K562 (cell line): ENCODE data around the gene RNF145. TPM values are rescaled to one million over a fixed set of nuclear protein-coding genes. Genes with fewer than 3 reads are reported as not detected.

Experiments used
- DACH1 ChIP-seq: fragments of 450-650 bp; IDR thresholded peaks from 2 replicates; pipeline ENCODE4 v1.6.1; 2018; ENCODE audit not compliant: partially characterized antibody
- DMBX1 ChIP-seq: fragments of 250-450 bp; sonication (Bioruptor Pico); IDR thresholded peaks from 2 replicates; pipeline ENCODE4 v1.8.0; 2022; ENCODE audit warnings: inconsistent platforms, mild to moderate bottlenecking, moderate library complexity, borderline replicate concordance
- EWSR1 ChIP-seq: fragments of 450-650 bp; IDR thresholded peaks from 2 replicates; pipeline ENCODE4 v1.6.1; 2018; ENCODE audit warnings: borderline replicate concordance, mild to moderate bottlenecking, low read depth, moderate library complexity; ENCODE audit not compliant: partially characterized antibody
- MEF2A ChIP-seq: IDR thresholded peaks from 2 replicates; pipeline ENCODE4 v1.6.1; 2011; ENCODE audit warnings: low read depth, mild to moderate bottlenecking, low read length, moderate library complexity; ENCODE audit not compliant: control insufficient read depth
- MEIS2 ChIP-seq: fragments of 450-650 bp; IDR thresholded peaks from 2 replicates; pipeline ENCODE4 v1.6.1; 2014; ENCODE audit warnings: mild to moderate bottlenecking; ENCODE audit not compliant: partially characterized antibody
- MYNN ChIP-seq, 2 experiments: sonication (generic); formaldehyde crosslinking in 1 of 2; IDR thresholded peaks; 2 replicates each; pipeline versions ENCODE4 v1.5.0 to v1.6.1; 2016 to 2020; ENCODE audit warnings: antibody characterized with exemption in 1 of 2, missing genetic modification reagents in 1 of 2
- POLR2A ChIP-seq: fragments of 450-650 bp; conservative IDR thresholded peaks from 2 replicates; pipeline ENCODE4 v1.6.1; 2016
- SREBF1 ChIP-seq: fragments of 150-350 bp; IDR thresholded peaks from 2 replicates; pipeline ENCODE4 v1.6.1; 2014; ENCODE audit warnings: antibody characterized with exemption, low read depth, low read length, borderline replicate concordance
- SUPT5H ChIP-seq: fragments of 450-650 bp; IDR thresholded peaks from 2 replicates; pipeline ENCODE4 v1.6.1; 2016
- XRCC5 ChIP-seq: fragments of 200-400 bp; formaldehyde crosslinking; IDR thresholded peaks from 2 replicates; pipeline ENCODE4 v1.6.1; 2017; ENCODE audit warnings: low read depth, mild to moderate bottlenecking, low read length
- ZC3H4 ChIP-seq: sonication (generic); formaldehyde crosslinking; IDR thresholded peaks from 2 replicates; pipeline ENCODE4 v1.9.0; 2021; ENCODE audit warnings: missing genetic modification reagents, borderline replicate concordance
- ZKSCAN8 ChIP-seq: fragments of 200-800 bp; sonication (Bioruptor generic); IDR thresholded peaks from 2 replicates; pipeline ENCODE4 v1.6.1; 2016; ENCODE audit warnings: missing genetic modification characterization, missing compliant biosample characterization
- ZNF354B ChIP-seq: fragments of 250-450 bp; sonication (Bioruptor Pico); IDR thresholded peaks from 2 replicates; pipeline ENCODE4 v1.4.0; 2020
- ZNF41 ChIP-seq: fragments of 250-450 bp; sonication (Bioruptor Pico); conservative IDR thresholded peaks from 2 replicates; pipeline ENCODE4 v1.4.0; 2020; ENCODE audit warnings: mild to moderate bottlenecking
- ZNF551 ChIP-seq: fragments of 250-450 bp; sonication (Bioruptor Pico); IDR thresholded peaks from 2 replicates; pipeline ENCODE4 v1.5.0; 2021; ENCODE audit warnings: mild to moderate bottlenecking, moderate library complexity
- ZNF584 ChIP-seq: fragments of 200-800 bp; sonication (Bioruptor generic); IDR thresholded peaks from 2 replicates; pipeline ENCODE4 v1.6.1; 2016; ENCODE audit warnings: low read depth, mild to moderate bottlenecking, missing genetic modification characterization, missing compliant biosample characterization
- polyA plus RNA-seq, 8 experiments: library from polyadenylated mRNA; depleted of rRNA in 4 of 8; stranded (reverse) in 5 of 8; unstranded in 3 of 8; fragments of >200 nt; fragmentation: Nextera tagmentation in 2 of 8; fragmentation: Illumina TruSeq in 1 of 8; extraction: Ambion mirVana in 2 of 8; extraction: Trizol in 1 of 8; gene quantifications; 2 replicates each; pipeline versions ENCODE4 v1.2.1 to v1.2.3, GENCODE V29; 2011 to 2014; ENCODE audit warnings: inconsistent platforms in 1 of 8, missing spikeins in 1 of 8
- total RNA-seq, 7 experiments: library from RNA; depleted of rRNA in 6 of 7; stranded (reverse); fragments of >200 nt in 6 of 7; fragmentation: Illumina TruSeq in 2 of 7; extraction: Trizol in 2 of 7; gene quantifications; 2 replicates each; pipeline versions ENCODE4 v1.2.1 to v1.2.3, GENCODE V29; 2011 to 2021; ENCODE audit warnings: low replicate concordance in 1 of 7
- TF ChIP-seq, protein P1 (sequence below): fragments of 450-650 bp; IDR thresholded peaks from 2 replicates; pipeline ENCODE4 v1.6.1; 2016; ENCODE audit warnings: missing biosample characterization, missing genetic modification characterization
- TF ChIP-seq, protein P2 (sequence below): sonication (generic); formaldehyde crosslinking; IDR thresholded peaks from 2 replicates; pipeline ENCODE4 v1.8.1; 2023; ENCODE audit warnings: missing genetic modification reagents, mild to moderate bottlenecking, borderline replicate concordance
- TF ChIP-seq, protein P3 (sequence below): fragments of 450-650 bp; formaldehyde crosslinking; IDR thresholded peaks from 2 replicates; pipeline ENCODE4 v1.4.0; 2020; ENCODE audit warnings: mild to moderate bottlenecking

Gene RNF145
- total and polyA plus RNA-seq, 9 of the 15 experiments (the other 6 are each of a cell fraction or from before 2014, with no cell fraction given), result 13.6 to 40.7 (median 25.4) TPM

DNA sequence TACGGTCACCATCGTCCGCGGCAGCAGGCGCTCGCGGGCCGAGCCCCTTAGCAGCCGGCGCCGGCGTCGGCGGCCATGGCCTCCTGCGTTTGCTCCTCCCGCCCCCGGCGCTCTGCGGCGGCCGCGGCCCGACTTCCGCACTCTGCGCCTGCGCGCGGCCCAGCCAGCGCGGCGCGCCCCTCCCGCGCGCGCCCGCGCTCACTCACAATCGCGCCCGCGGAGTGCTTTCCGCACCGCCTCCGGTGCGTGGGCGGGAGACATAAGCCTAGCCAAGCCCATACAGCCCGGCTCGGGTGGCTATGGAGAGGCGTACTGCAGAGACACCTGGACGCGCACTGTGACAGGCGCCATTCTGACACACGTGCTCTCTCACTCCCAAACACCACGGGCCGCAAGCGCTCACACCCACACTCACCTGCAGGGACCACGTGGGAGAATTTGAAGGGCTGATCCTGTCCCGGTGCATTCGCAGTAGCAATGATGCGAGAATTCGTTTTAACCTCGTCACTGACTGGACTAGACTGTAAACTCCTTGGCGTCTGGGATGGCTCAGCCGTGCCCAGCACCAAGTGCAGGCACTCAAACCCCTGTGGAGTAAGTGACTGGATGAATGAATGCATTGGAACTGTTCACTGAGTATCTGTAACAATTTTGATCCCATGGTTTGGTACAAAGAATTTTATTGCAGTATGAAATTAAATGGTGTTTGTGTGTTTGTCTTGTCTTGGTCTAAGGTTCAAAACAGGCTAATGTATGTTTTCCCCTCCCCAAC lies at the start of gene RNF145 (continued):
- TF ChIP-seq XRCC5 (0 out of 2 replicates have a peak, but pooled peaks have one; percentile 5), ZNF41 (CRISPR knock-in tag) (no peak), DMBX1 (CRISPR knock-in tag) (peak; percentile 45; the same call in 1 of the 2 replicates), ZNF584 (CRISPR knock-in tag) (0 out of 2 replicates have a peak, but pooled peaks have one; percentile 29), ZNF354B (CRISPR knock-in tag) (no peak), MYNN (IDR thresholded peaks at IDR 0.05) (no peak), MYNN (CRISPR knock-in tag; IDR thresholded peaks at IDR 0.05) (no peak), DACH1 (no peak), ZC3H4 (no peak), EWSR1 (no peak), MEF2A (no peak), SREBF1 (no peak), ZKSCAN8 (CRISPR knock-in tag) (0 out of 2 replicates have a peak, but pooled peaks have one; percentile 46), SUPT5H (peak; percentile 73), POLR2A (peak; percentile 86), MEIS2 (peak; percentile 71), ZNF551 (CRISPR knock-in tag) (no peak)
- TF ChIP-seq, protein P1, sequence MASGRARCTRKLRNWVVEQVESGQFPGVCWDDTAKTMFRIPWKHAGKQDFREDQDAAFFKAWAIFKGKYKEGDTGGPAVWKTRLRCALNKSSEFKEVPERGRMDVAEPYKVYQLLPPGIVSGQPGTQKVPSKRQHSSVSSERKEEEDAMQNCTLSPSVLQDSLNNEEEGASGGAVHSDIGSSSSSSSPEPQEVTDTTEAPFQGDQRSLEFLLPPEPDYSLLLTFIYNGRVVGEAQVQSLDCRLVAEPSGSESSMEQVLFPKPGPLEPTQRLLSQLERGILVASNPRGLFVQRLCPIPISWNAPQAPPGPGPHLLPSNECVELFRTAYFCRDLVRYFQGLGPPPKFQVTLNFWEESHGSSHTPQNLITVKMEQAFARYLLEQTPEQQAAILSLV, result no peak; the same call in 1 of the 2 replicates
- TF ChIP-seq, protein P2, sequence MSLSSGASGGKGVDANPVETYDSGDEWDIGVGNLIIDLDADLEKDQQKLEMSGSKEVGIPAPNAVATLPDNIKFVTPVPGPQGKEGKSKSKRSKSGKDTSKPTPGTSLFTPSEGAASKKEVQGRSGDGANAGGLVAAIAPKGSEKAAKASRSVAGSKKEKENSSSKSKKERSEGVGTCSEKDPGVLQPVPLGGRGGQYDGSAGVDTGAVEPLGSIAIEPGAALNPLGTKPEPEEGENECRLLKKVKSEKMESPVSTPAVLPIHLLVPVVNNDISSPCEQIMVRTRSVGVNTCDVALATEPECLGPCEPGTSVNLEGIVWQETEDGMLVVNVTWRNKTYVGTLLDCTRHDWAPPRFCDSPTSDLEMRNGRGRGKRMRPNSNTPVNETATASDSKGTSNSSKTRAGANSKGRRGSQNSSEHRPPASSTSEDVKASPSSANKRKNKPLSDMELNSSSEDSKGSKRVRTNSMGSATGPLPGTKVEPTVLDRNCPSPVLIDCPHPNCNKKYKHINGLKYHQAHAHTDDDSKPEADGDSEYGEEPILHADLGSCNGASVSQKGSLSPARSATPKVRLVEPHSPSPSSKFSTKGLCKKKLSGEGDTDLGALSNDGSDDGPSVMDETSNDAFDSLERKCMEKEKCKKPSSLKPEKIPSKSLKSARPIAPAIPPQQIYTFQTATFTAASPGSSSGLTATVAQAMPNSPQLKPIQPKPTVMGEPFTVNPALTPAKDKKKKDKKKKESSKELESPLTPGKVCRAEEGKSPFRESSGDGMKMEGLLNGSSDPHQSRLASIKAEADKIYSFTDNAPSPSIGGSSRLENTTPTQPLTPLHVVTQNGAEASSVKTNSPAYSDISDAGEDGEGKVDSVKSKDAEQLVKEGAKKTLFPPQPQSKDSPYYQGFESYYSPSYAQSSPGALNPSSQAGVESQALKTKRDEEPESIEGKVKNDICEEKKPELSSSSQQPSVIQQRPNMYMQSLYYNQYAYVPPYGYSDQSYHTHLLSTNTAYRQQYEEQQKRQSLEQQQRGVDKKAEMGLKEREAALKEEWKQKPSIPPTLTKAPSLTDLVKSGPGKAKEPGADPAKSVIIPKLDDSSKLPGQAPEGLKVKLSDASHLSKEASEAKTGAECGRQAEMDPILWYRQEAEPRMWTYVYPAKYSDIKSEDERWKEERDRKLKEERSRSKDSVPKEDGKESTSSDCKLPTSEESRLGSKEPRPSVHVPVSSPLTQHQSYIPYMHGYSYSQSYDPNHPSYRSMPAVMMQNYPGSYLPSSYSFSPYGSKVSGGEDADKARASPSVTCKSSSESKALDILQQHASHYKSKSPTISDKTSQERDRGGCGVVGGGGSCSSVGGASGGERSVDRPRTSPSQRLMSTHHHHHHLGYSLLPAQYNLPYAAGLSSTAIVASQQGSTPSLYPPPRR, result 0 out of 2 replicates have a peak, but pooled peaks have one; percentile 58
- TF ChIP-seq, protein P3, sequence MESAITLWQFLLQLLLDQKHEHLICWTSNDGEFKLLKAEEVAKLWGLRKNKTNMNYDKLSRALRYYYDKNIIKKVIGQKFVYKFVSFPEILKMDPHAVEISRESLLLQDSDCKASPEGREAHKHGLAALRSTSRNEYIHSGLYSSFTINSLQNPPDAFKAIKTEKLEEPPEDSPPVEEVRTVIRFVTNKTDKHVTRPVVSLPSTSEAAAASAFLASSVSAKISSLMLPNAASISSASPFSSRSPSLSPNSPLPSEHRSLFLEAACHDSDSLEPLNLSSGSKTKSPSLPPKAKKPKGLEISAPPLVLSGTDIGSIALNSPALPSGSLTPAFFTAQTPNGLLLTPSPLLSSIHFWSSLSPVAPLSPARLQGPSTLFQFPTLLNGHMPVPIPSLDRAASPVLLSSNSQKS (CRISPR knock-in tag), result no peak
